Cardiac ventricle fibroblast (primary cell): Measurements from ENCODE around the gene OR13D1. TPM values are rescaled to one million over a fixed set of nuclear protein-coding genes. Genes with fewer than 3 reads are reported as not detected.

Source experiments
- total RNA-seq: library from RNA; depleted of rRNA; stranded (reverse); fragments of >200 nt; gene quantifications from 2 replicates; pipeline ENCODE4 v1.2.3, GENCODE V29; 2015

Gene OR13D1, protein sequence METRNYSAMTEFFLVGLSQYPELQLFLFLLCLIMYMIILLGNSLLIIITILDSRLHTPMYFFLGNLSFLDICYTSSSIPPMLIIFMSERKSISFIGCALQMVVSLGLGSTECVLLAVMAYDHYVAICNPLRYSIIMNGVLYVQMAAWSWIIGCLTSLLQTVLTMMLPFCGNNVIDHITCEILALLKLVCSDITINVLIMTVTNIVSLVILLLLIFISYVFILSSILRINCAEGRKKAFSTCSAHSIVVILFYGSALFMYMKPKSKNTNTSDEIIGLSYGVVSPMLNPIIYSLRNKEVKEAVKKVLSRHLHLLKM
- total RNA-seq: not detected in 2 replicates

DNA sequence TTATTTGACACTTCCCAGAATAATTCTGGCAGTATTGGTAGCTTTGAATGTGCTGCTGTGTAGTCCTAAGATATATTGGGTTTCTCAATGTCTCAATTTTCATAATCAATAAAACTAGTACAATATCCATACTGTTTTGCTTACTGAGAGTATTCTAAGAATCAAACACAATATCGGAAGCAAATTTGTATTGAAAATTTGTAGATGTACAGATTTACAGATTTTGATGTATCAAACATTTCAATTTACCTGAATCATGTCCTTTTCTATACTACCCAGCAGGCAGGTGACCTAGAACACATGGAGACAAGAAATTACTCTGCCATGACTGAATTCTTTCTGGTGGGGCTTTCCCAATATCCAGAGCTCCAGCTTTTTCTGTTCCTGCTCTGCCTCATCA, at the start of gene OR13D1:
Gene OR13D1 (plus strand): TSS at position 301 of the 400 bp plus-strand sequence. CDS start 0 bp downstream, at position 301.

Other genes starting within 250 kb of the OR13D1 start
- gene OR13F1, start 190.3 kb upstream of the OR13D1 start, total RNA-seq: not detected in 2 replicates
- not detected in 2 replicates for gene OR13C4, start 167.3 kb upstream of the OR13D1 start, total RNA-seq
- not detected in 2 replicates for gene OR13C3, start 157.7 kb upstream of the OR13D1 start, total RNA-seq
- not detected in 2 replicates for gene OR13C8, start 125.3 kb upstream of the OR13D1 start, total RNA-seq
- gene OR13C5, start 95.1 kb upstream of the OR13D1 start, total RNA-seq: not detected in 2 replicates
- not detected in 2 replicates for gene OR13C2, start 88.9 kb upstream of the OR13D1 start, total RNA-seq
- not detected in 2 replicates for gene OR13C9, start 76.3 kb upstream of the OR13D1 start, total RNA-seq
- 11.0 and 13.2 TPM in 2 replicates for gene NIPSNAP3A, start 53.2 kb downstream of the OR13D1 start, total RNA-seq
- gene NIPSNAP3B, start 69.6 kb downstream of the OR13D1 start, total RNA-seq: 0.25 and 0.29 TPM in 2 replicates
- 32.9 and 38.1 TPM in 2 replicates for gene ABCA1, start 233.6 kb downstream of the OR13D1 start, total RNA-seq